Measurements from ENCODE around the gene ACSM4. TPM values are rescaled to one million over a fixed set of nuclear protein-coding genes. Genes with fewer than 3 reads are reported as not detected.

ACSM4 gene
- total and polyA plus RNA-seq, 2 of the 8 experiments (the other 6 are each of a cell fraction or from before 2014, with no cell fraction given) = not detected

DNA sequence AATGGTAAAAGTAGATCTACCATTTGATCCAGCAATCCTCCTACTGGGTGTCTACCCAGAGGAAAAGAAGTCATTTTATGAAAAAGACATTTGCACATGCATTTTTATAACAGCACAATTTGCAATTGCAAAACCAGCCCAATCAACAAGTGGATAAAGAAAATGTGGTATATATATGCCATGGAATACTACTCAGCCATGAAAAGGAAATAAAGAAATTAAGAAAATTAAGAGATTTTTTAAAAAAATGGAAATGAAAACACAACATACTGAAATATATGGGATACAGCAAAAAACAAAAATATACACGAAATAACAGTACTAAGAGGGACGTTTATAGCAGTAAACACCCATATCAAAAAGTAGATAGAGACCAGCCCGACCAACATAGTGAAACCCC lies 58.9 kb downstream of the ACSM4 start:
- Histone ChIP-seq H3K9ac (replicated peaks in 1 of 4; ENCODE audit: extremely low read depth in 1 of 4, low read depth in 3 of 4, low read length in 3 of 4) (no peak overlapping the region), H3K27ac (ENCODE audit: low read depth, low read length) (no peak overlapping the region), H3K4ac (replicated peaks; ENCODE audit: insufficient read length, low read depth, low read length) (no peak overlapping the region), H2AK5ac (ENCODE audit: low read depth, low read length) (no peak overlapping the region), H2BK15ac (ENCODE audit: low read length) (no peak overlapping the region), H2BK12ac (ENCODE audit: low read depth, low read length) (no peak overlapping the region), H3K4me2 (ENCODE audit: insufficient read depth in 1 of 2, low read depth in 2 of 2, low read length in 2 of 2) (no peak overlapping the region), H3K27me3 (replicated peaks in 1 of 4; ENCODE audit: control insufficient read depth in 3 of 4, extremely low read depth in 1 of 4, insufficient read depth in 3 of 4, low read length in 3 of 4) (no peaks in the 10 kb centered on the region), H2BK5ac (ENCODE audit: low read depth, low read length) (no peak overlapping the region), H3K79me1 (ENCODE audit: low read depth, low read length) (no peaks in the 10 kb centered on the region), H4K5ac (ENCODE audit: insufficient read length, low read depth, low read length) (no peak overlapping the region), H3K9me3 (ENCODE audit: insufficient read depth in 2 of 2, low read depth in 1 of 2, low read length in 1 of 2) (0 out of 4 replicates have a peak, but pooled peaks cover 0 to 8% of the 10 kb centered on the region in 2 experiments), H2BK120ac (replicated peaks; ENCODE audit: low read depth, low read length) (no peak overlapping the region), H4K20me1 (replicated peaks in 1 of 2; ENCODE audit: control insufficient read depth in 1 of 2, insufficient read depth in 2 of 2, low read length in 2 of 2) (no peaks in the 10 kb centered on the region), H4K91ac (replicated peaks; ENCODE audit: insufficient read length, low read length) (no peak overlapping the region), H3K18ac (ENCODE audit: extremely low read depth, low read length) (no peak overlapping the region), H2BK20ac (ENCODE audit: low read length) (no peak overlapping the region), H3K4me3 (ENCODE audit: extremely low read depth in 1 of 4, insufficient read depth in 2 of 4, low read depth in 3 of 4, low read length in 4 of 4) (no peak overlapping the region), H3K14ac (ENCODE audit: insufficient read length) (no peak overlapping the region), H3K36me3 (ENCODE audit: control insufficient read depth in 2 of 4, insufficient read depth in 4 of 4, low read length in 3 of 4) (no peaks in the 10 kb centered on the region), H3K4me1 (replicated peaks in 1 of 4; ENCODE audit: control insufficient read depth in 3 of 4, insufficient read depth in 4 of 4, low read length in 3 of 4) (no peaks in the 10 kb centered on the region), H3K23me2 (ENCODE audit: low read depth, low read length) (no peaks in the 10 kb centered on the region), H3K79me2 (ENCODE audit: control insufficient read depth in 1 of 2, insufficient read depth in 2 of 2, low read length in 2 of 2) (no peaks in the 10 kb centered on the region), H4K8ac (ENCODE audit: extremely low read depth, insufficient read depth, low read length) (no peak overlapping the region), H2AFZ (ENCODE audit: low read length) (no peak overlapping the region), H3K23ac (ENCODE audit: insufficient read length) (no peak overlapping the region), H3K56ac (replicated peaks; ENCODE audit: insufficient read length, low read depth, low read length) (no peak overlapping the region)
- ChIA-PET POLR2A (ENCODE audit: partially characterized antibody) (no interaction called here), CTCF (ENCODE audit: partially characterized antibody) (interaction anchor here (1.0 kb wide), 1 partner anchor 143 kb away, joined by 3 read pairs; no protein-coding TSS in a partner anchor)
- FAIRE-seq = no peak
- WGBS, 2 experiments (ENCODE audit: extremely low coverage in 1 of 2, insufficient coverage in 1 of 2, insufficient read length in 1 of 2, insufficient replicate concordance in 2 of 2, low coverage in 1 of 2, low lambda C conversion rate in 2 of 2, missing lambda C conversion rate in 1 of 2) = 90% methylated on average over 3 of the region's 3 CpGs; no CpG with 5 or more reads in 1 of the 2 experiments
- no peak for DNase-seq (ENCODE audit: low read depth in 1 of 2, low spot score in 2 of 2)
- TF ChIP-seq SRF (IDR thresholded peaks at IDR 0.05; ENCODE audit: low read depth, low read length) (no peak), EP300 (IDR thresholded peaks at IDR 0.05; ENCODE audit: borderline replicate concordance in 1 of 2, low read depth in 2 of 2, low read length in 2 of 2) (no peak), CBX5 (IDR thresholded peaks at IDR 0.05; ENCODE audit: low read depth, low read length) (no peak), CEBPB (IDR thresholded peaks at IDR 0.05; ENCODE audit: low read depth, low read length) (no peak), HDAC2 (IDR thresholded peaks at IDR 0.05; ENCODE audit: borderline replicate concordance in 1 of 2, low read depth in 2 of 2, low read length in 2 of 2) (no peak), CHD2 (IDR thresholded peaks at IDR 0.05; ENCODE audit: low read length) (no peak), CTCF (IDR thresholded peaks at IDR 0.05; ENCODE audit: control extremely low read depth in 1 of 3, insufficient read depth in 1 of 3, low read depth in 1 of 3, low read length in 3 of 3) (no peak), CREB1 (IDR thresholded peaks at IDR 0.05) (no peak), EGR1 (IDR thresholded peaks at IDR 0.05; ENCODE audit: borderline replicate concordance, low read depth, low read length) (no peak), PHF8 (conservative IDR thresholded peaks at IDR 0.05; ENCODE audit: low read depth, low read length) (no peak)
- TF ChIP-seq, protein P1, sequence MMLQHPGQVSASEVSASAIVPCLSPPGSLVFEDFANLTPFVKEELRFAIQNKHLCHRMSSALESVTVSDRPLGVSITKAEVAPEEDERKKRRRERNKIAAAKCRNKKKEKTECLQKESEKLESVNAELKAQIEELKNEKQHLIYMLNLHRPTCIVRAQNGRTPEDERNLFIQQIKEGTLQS (IDR thresholded peaks at IDR 0.05; ENCODE audit: insufficient read depth, low read depth, low read length) = no peak

Measured in H1 (cell line).